Sigmoid colon (tissue), 7 donors: ENCODE results near the gene OTUB2. TPM values are rescaled to one million over a fixed set of nuclear protein-coding genes. Genes with fewer than 3 reads are reported as not detected.

Experiments
- DNase-seq: peaks from one replicate; pipeline ENCODE4 v3.0.0-alpha.2; 2019
- H3K27ac ChIP-seq, 4 donors: fragments of 200-600 bp; sonication (generic); one replicate each; pipeline ENCODE4 v1.5.1; 2016 to 2019; ENCODE audit warnings: mild to moderate bottlenecking in 1 of 4
- H3K27me3 ChIP-seq, 3 donors: fragments of 200-600 bp; sonication (generic); one replicate each; pipeline ENCODE4 v1.5.1; 2019; ENCODE audit warnings: mild to moderate bottlenecking in 1 of 3
- H3K36me3 ChIP-seq, 4 donors: fragments of 200-600 bp; sonication (generic); one replicate each; pipeline ENCODE4 v1.5.1; 2016 to 2019
- H3K4me1 ChIP-seq, 4 donors: fragments of 200-600 bp; sonication (generic); one replicate each; pipeline ENCODE4 v1.5.1; 2017 to 2019
- H3K4me3 ChIP-seq, 4 donors: fragments of 200-600 bp; sonication (generic); one replicate each; pipeline ENCODE4 v1.5.1; 2017 to 2019; ENCODE audit warnings: mild to moderate bottlenecking in 2 of 4, moderate library complexity in 1 of 4
- H3K9me3 ChIP-seq, 4 donors: fragments of 200-600 bp in 3 of 4; sonication (generic) in 3 of 4; one replicate each; pipeline versions ENCODE4 v1.5.1 to v1.6.1; 2013 to 2019
- EP300 ChIP-seq, 4 donors: sonication (generic); formaldehyde crosslinking; IDR thresholded peaks; one replicate each; pipeline ENCODE4 v1.6.1; 2017; ENCODE audit warnings: antibody characterized with exemption in 4 of 4
- POLR2A ChIP-seq, 2 donors: fragments of 450-650 bp; IDR thresholded peaks; one replicate each; pipeline ENCODE4 v1.6.1; 2016; ENCODE audit warnings: antibody characterized with exemption in 2 of 2, mild to moderate bottlenecking in 2 of 2, moderate library complexity in 2 of 2
- POLR2AphosphoS5 ChIP-seq, 4 donors: sonication (generic); formaldehyde crosslinking; IDR thresholded peaks; one replicate each; pipeline ENCODE4 v1.6.1; 2017; ENCODE audit warnings: antibody characterized with exemption in 4 of 4
- WGBS, 2 donors: extraction: QIAGEN DNeasy Blood & Tissue Kit; methylation state at CpG; one replicate each; pipeline ENCODE4 v1.1.7; 2013; 5-methylcytosine and 5-hydroxymethylcytosine counted together
- intact Hi-C: fragments of 100-400 bp; cut with DNase I; formaldehyde crosslinking; loops from one replicate; pipeline ENCODE4 v1.15.1; 2023
- polyA plus RNA-seq, 3 donors: library from polyadenylated mRNA; stranded (reverse); fragments of 200-250 nt; gene quantifications; one replicate each; pipeline ENCODE4 v1.2.3, GENCODE V29; 2013
- total RNA-seq, 4 donors: library from RNA; depleted of rRNA; stranded (reverse); fragments of >200 nt; gene quantifications; one replicate each; pipeline ENCODE4 v1.1.0, GENCODE V29; 2016
- TF ChIP-seq, protein P1 (sequence below), 4 experiments: fragments of 450-650 bp in 3 of 4; fragments of 200-600 bp in 1 of 4; IDR thresholded peaks; one replicate each; pipeline ENCODE4 v1.5.1; 2016 to 2019; ENCODE audit warnings: antibody characterized with exemption in 4 of 4, mild to moderate bottlenecking in 3 of 4, moderate library complexity in 2 of 4
- donor health status: healthy with polysubstance abuse.
- donor health status: Bipolar disorder and iron deficiency.
- donor health status: healthy.

Gene OTUB2
- total and polyA plus RNA-seq, 7 donors = 0.14 to 2.3 (median 0.60) TPM

DNA sequence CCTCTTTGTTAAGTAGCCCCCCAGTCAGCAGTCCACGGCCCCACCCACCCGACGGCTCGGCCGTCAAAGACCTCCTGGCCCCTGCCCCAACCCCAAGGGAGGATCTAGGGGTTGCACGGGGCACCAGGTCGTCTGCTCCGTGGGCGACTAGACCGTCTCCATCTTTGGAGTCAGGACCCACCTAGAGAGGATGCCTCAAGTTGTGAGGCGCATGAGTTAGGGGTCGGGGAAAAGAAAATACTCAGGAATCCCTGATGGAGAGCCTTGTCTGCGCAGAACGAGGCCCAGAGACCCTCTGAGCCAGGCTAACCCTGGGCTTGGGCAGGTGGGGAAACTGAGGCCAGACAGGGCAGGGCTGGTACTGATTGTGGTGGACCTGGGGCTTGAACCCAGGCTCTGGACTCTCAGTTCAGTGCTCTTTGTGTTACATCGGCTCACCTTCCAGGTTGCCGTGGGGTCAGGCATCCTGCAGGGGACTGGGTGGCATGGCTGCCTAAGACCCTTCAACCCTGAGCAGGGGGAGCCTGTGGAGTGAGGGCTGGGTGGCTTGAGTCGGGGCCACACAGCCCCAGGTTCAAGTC is 839 bp downstream of the OTUB2 start:
- DNase-seq = no peak
- Histone ChIP-seq H3K4me3 (peak overlapping the region; percentile 67 to 84 (median 74)), H3K36me3 (no peaks in the 10 kb centered on the region), H3K27me3 (no peaks in the 10 kb centered on the region), H3K9me3 (no peaks in the 10 kb centered on the region), H3K27ac (no peak overlapping the region), H3K4me1 (peaks cover 0 to 16% (median 10%) of the 10 kb centered on the region in 4 donors)
- WGBS, 2 donors = 48 to 53% methylated on average over 17 of the region's 17 CpGs
- intact Hi-C loops = loop anchor here (5.0 kb wide), 1 partner anchor 145 kb away; the partner anchor contains the start of gene PPP4R4
- TF ChIP-seq POLR2A (IDR thresholded peaks at IDR 0.05) (no peak), POLR2AphosphoS5 (IDR thresholded peaks at IDR 0.05) (no peak)
- TF ChIP-seq, protein P1, sequence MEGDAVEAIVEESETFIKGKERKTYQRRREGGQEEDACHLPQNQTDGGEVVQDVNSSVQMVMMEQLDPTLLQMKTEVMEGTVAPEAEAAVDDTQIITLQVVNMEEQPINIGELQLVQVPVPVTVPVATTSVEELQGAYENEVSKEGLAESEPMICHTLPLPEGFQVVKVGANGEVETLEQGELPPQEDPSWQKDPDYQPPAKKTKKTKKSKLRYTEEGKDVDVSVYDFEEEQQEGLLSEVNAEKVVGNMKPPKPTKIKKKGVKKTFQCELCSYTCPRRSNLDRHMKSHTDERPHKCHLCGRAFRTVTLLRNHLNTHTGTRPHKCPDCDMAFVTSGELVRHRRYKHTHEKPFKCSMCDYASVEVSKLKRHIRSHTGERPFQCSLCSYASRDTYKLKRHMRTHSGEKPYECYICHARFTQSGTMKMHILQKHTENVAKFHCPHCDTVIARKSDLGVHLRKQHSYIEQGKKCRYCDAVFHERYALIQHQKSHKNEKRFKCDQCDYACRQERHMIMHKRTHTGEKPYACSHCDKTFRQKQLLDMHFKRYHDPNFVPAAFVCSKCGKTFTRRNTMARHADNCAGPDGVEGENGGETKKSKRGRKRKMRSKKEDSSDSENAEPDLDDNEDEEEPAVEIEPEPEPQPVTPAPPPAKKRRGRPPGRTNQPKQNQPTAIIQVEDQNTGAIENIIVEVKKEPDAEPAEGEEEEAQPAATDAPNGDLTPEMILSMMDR (IDR thresholded peaks at IDR 0.05) = no peak

DNA sequence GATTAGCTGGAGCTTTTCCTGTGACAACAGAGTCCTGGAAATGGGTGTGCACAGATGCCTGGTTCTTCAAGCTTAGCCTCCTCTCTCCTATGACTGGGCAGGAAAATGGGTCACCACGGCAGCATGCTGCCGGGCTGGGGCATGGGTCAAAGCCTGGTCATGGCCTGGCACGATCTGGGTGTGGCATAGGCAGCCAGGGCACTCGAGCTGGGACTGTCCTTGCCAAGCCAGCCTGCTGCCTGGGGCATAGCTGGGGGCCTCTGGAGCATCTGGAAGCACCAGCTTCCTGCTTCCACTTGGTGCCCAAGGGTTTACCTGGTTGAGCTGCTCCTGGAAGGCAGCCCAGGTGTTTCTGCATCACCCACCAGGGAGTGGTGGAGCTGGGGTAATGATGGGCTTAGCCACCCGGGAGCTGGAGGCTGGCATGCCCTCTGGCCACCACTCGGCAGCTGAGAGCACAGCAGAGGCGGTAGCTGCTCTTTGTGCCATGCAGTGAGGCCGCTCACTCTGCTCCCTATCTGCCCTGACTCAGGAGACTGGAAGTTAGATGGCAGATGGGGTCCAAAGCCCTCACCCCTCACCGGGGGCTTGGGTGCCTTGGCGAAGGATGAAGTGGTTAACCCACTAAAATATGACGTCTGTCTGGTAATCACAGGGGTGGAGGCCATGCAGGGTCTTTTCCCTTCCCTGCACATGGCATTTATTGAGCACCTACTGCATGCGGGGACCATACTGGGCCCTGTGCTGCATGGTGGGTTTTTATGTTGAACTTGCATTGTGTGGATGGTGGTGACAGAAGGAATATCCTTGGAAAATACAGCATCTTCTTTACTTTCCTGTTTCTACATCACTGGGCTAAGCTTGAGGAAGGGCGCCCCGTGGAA is 1.7 kb downstream of the OTUB2 start:
- Histone ChIP-seq H3K4me3 (no peak overlapping the region), H3K27ac (no peak overlapping the region), H3K4me1 (peaks cover 0 to 16% (median 10%) of the 10 kb centered on the region in 4 donors), H3K36me3 (no peaks in the 10 kb centered on the region), H3K9me3 (no peaks in the 10 kb centered on the region), H3K27me3 (no peaks in the 10 kb centered on the region)
- TF ChIP-seq EP300 (IDR thresholded peaks at IDR 0.05) (no peak), POLR2A (IDR thresholded peaks at IDR 0.05) (no peak), POLR2AphosphoS5 (IDR thresholded peaks at IDR 0.05) (no peak)
- TF ChIP-seq, protein P1 (IDR thresholded peaks at IDR 0.05) = no peak
- intact Hi-C loops = loop anchor here (5.0 kb wide), 1 partner anchor 144 kb away; the partner anchor contains the start of gene PPP4R4
- WGBS, 2 donors = 77 to 88% methylated on average over 14 of the region's 14 CpGs
- no peak for DNase-seq

- peaks cover 0 to 16% (median 10%) of the 10 kb centered on the region in 4 donors for H3K4me1 ChIP-seq
- H3K27me3 ChIP-seq = no peaks in the 10 kb centered on the region
- no peaks in the 10 kb centered on the region for H3K36me3 ChIP-seq
- no peak overlapping the region for H3K27ac ChIP-seq
- H3K9me3 ChIP-seq = no peaks in the 10 kb centered on the region
- intact Hi-C loops = loop anchor here (5.0 kb wide), 1 partner anchor 144 kb away; the partner anchor contains the start of gene PPP4R4
- DNase-seq = no peak
- no peak overlapping the region for H3K4me3 ChIP-seq
- 73 to 74% methylated on average over 4 of the region's 4 CpGs for WGBS, 2 donors
- TF ChIP-seq POLR2A (IDR thresholded peaks at IDR 0.05) (no peak), EP300 (IDR thresholded peaks at IDR 0.05) (no peak), POLR2AphosphoS5 (IDR thresholded peaks at IDR 0.05) (no peak)
- TF ChIP-seq, protein P1 (IDR thresholded peaks at IDR 0.05) = no peak
These were observed 2.3 kb downstream of the OTUB2 start for GRCh38 chr14:94028450-94028826.

DNA sequence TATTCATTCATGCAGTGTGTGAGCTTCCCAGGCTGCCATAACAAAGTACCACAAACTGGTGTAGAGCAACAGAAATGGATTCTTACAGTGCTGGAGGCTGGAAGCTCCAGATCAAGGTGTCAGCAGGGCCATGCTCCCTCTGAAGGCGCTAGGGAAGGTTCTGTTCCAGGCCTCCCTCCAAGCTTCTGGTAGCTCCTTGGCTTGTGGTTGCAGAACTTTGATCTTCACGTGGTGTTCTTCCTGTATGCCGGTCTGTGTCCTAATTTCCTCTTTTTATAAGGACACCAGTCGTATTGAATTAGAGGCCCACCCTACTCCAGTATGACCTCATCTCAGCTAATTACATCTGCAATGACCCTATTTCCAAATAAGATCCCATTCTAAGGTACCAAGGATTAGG is 3.1 kb downstream of the OTUB2 start:
- Histone ChIP-seq H3K9me3 (no peaks in the 10 kb centered on the region), H3K36me3 (no peaks in the 10 kb centered on the region), H3K4me1 (peaks cover 0 to 16% (median 10%) of the 10 kb centered on the region in 4 donors), H3K4me3 (no peak overlapping the region), H3K27me3 (no peaks in the 10 kb centered on the region), H3K27ac (no peak overlapping the region)
- intact Hi-C loops = loop anchor here (5.0 kb wide), 1 partner anchor 143 kb away; the partner anchor contains the start of gene PPP4R4
- no peak for TF ChIP-seq POLR2AphosphoS5 (IDR thresholded peaks at IDR 0.05)
- TF ChIP-seq POLR2A (IDR thresholded peaks at IDR 0.05) = no peak
- TF ChIP-seq, protein P1 (IDR thresholded peaks at IDR 0.05) = no peak
- no peak for TF ChIP-seq EP300 (IDR thresholded peaks at IDR 0.05)
- no peak for DNase-seq
- WGBS, 2 donors = 27 to 41% methylated on average over 4 of the region's 4 CpGs
